T-cell (primary cell): Measurements from ENCODE around the gene B4GALNT3. TPM values are rescaled to one million over a fixed set of nuclear protein-coding genes. Genes with fewer than 3 reads are reported as not detected.

Experiments
- ATAC-seq, 4 experiments: fragments of 200-7000 bp in 3 of 4; fragments of 150-1000 bp in 1 of 4; cut with Tn5 transposase; replicated peaks in 1 of 4; 1 replicate in 3 of 4; 2 replicates in 1 of 4; pipeline ENCODE4 v1.10.0; 2021; ENCODE audit warnings: moderate library complexity in 3 of 4, mild to moderate bottlenecking in 2 of 4, moderate number of reproducible peaks in 1 of 4
- CTCF ChIA-PET, 2 donors: fragments of 300-600 bp; sonication (Branson Sonifier 250); formaldehyde crosslinking; loops; one replicate each; lab custom pipeline; 2022; ENCODE audit warnings: antibody characterized with exemption in 2 of 2; lab: Charles Lee
- POLR2A ChIA-PET, 2 donors: fragments of 300-600 bp; sonication (Branson Sonifier 250); formaldehyde crosslinking; loops; one replicate each; lab custom pipeline; 2022; ENCODE audit warnings: antibody characterized with exemption in 2 of 2; lab: Charles Lee
- DNase-seq, 35 experiments: peaks; one replicate each; pipeline versions ENCODE4 v3.0.0 to v3.0.0-alpha.2; 2013 to 2023
- H3K27ac ChIP-seq: one replicate; pipeline ENCODE4 v1.5.1; 2013; ENCODE audit warnings: low read length
- H3K27me3 ChIP-seq, 2 experiments: replicated peaks in 1 of 2; 1 replicate in 1 of 2; 2 replicates in 1 of 2; pipeline versions ENCODE4 v1.6.1 to v1.7.0; 2013; ENCODE audit warnings: low read length in 1 of 2, mixed read lengths in 1 of 2; ENCODE audit not compliant: control insufficient read depth in 2 of 2, insufficient read depth in 2 of 2; ENCODE audit errors: extremely low read depth in 1 of 2
- H3K36me3 ChIP-seq, 2 donors: 1 replicate in 1 of 2; 2 replicates in 1 of 2; pipeline versions ENCODE4 v1.6.1 to v1.7.0; 2013; ENCODE audit warnings: low read length in 1 of 2; ENCODE audit not compliant: control insufficient read depth in 2 of 2, insufficient read depth in 1 of 2; ENCODE audit errors: extremely low read depth in 1 of 2
- H3K4me1 ChIP-seq, 2 experiments: 1 replicate in 1 of 2; 2 replicates in 1 of 2; pipeline versions ENCODE4 v1.6.1 to v1.7.0; 2013; ENCODE audit warnings: low read length in 2 of 2, mixed read lengths in 1 of 2; ENCODE audit not compliant: insufficient read depth in 2 of 2, control insufficient read depth in 1 of 2; ENCODE audit errors: extremely low read depth in 1 of 2
- H3K4me3 ChIP-seq, 2 donors: 1 replicate in 1 of 2; 2 replicates in 1 of 2; pipeline versions ENCODE4 v1.5.1 to v1.7.0; 2013; ENCODE audit warnings: mild to moderate bottlenecking in 2 of 2, low read length in 1 of 2, moderate library complexity in 1 of 2; ENCODE audit not compliant: control insufficient read depth in 1 of 2; ENCODE audit errors: extremely low read depth in 1 of 2
- H3K9me3 ChIP-seq: 2 replicates; pipeline ENCODE4 v1.7.0; 2013
- H3K27ac Mint-ChIP-seq, 2 donors: one replicate each; pipeline ENCODE4 v1.8.0; 2020 to 2021; ENCODE audit warnings: mild to moderate bottlenecking in 2 of 2, mixed read lengths in 2 of 2
- H3K27me3 Mint-ChIP-seq, 2 donors: one replicate each; pipeline ENCODE4 v1.8.0; 2021 to 2022; ENCODE audit warnings: mixed read lengths in 2 of 2
- H3K36me3 Mint-ChIP-seq: one replicate; pipeline ENCODE4 v1.8.0; 2021; ENCODE audit warnings: mixed read lengths
- H3K4me1 Mint-ChIP-seq, 3 donors: one replicate each; pipeline ENCODE4 v1.8.0; 2020 to 2022; ENCODE audit warnings: mixed read lengths in 3 of 3, mild to moderate bottlenecking in 1 of 3
- H3K4me3 Mint-ChIP-seq, 3 donors: one replicate each; pipeline ENCODE4 v1.8.0; 2020 to 2022; ENCODE audit warnings: mild to moderate bottlenecking in 3 of 3, mixed read lengths in 3 of 3, moderate library complexity in 3 of 3
- H3K9me3 Mint-ChIP-seq, 3 donors: one replicate each; pipeline ENCODE4 v1.8.0; 2020 to 2022; ENCODE audit warnings: mixed read lengths in 3 of 3
- WGBS: methylation state at CpG from one replicate; pipeline ENCODE4 v1.1.5; 2013; ENCODE audit warnings: missing lambda C conversion rate; ENCODE audit not compliant: insufficient coverage; 5-methylcytosine and 5-hydroxymethylcytosine counted together
- total RNA-seq, 35 experiments: library from RNA in 6 of 35; stranded (reverse) in 6 of 35; fragments of 120-200 nt in 1 of 35; gene quantifications; one replicate each; pipeline versions ENCODE4 v1.2.1 to v1.2.4 and lab custom pipeline; 2013 to 2026

B4GALNT3 gene
- total RNA-seq, 5 donors from 2014 or later (not counting 1 experiment from before 2014, with no cell fraction given), result 0.70 to 3.8 (median 2.0) TPM

GRCh38 chr12:536751-537245, 77.1 kb downstream of the B4GALNT3 start:
- no peak overlapping the region for H3K27ac ChIP-seq
- no peak overlapping the region for H3K27ac Mint-ChIP-seq

GRCh38 chr12:537772-538171, 78.0 kb downstream of the B4GALNT3 start:
- POLR2A ChIA-PET, result interaction anchor here in 1 of 2 donors (0.7 kb wide), 1 partner anchor 149 kb away, joined by 10 read pairs; no protein-coding TSS in a partner anchor
- DNase-seq (no peak), ATAC-seq (no peak)
- Mint-ChIP-seq H3K27ac (no peak overlapping the region), H3K27me3 (peaks cover 0 to 3% of the 10 kb centered on the region in 2 donors), H3K4me1 (peaks cover 22 to 39% (median 27%) of the 10 kb centered on the region in 3 donors), H3K9me3 (peaks cover 0 to under 1% (median 0%) of the 10 kb centered on the region in 3 donors), H3K4me3 (no peak overlapping the region), H3K36me3 (no peaks in the 10 kb centered on the region)
- Histone ChIP-seq H3K36me3 (no peaks in the 10 kb centered on the region), H3K9me3 (no peaks in the 10 kb centered on the region), H3K27me3 (peaks cover 0 to 16% of the 10 kb centered on the region in 2 experiments), H3K4me1 (peaks cover 16 to 34% of the 10 kb centered on the region in 2 experiments), H3K4me3 (no peak overlapping the region), H3K27ac (no peak overlapping the region)
- WGBS, result no CpG with 5 or more reads among the region's 4 CpGs
- CTCF ChIA-PET, result interaction anchor here (1.0 to 2.4 kb wide), 6 partner anchors 9 to 88 kb away, joined by 3 to 17 read pairs (median 6); no protein-coding TSS in a partner anchor

More at GRCh38 chr12:536751-537245, 77.1 kb downstream of the B4GALNT3 start:
- peaks cover 6% of the 10 kb centered on the region for H3K36me3 Mint-ChIP-seq
- peaks cover 0 to 11% of the 10 kb centered on the region in 2 experiments for H3K27me3 ChIP-seq
- ChIA-PET POLR2A (interaction anchor here in 1 of 2 donors (0.5 kb wide), 1 partner anchor 49 kb away, joined by 3 read pairs; no protein-coding TSS in a partner anchor), CTCF (interaction anchor here in 1 of 2 donors (1.4 to 2.0 kb wide), 3 partner anchors 11 to 87 kb away, joined by 4 to 7 read pairs (median 4); no protein-coding TSS in a partner anchor)
- no peaks in the 10 kb centered on the region for H3K27me3 Mint-ChIP-seq
- ATAC-seq (no peak), DNase-seq (no peak)
- no peak overlapping the region for H3K4me3 Mint-ChIP-seq
- no peaks in the 10 kb centered on the region for H3K9me3 ChIP-seq
- no peak overlapping the region for H3K4me3 ChIP-seq
- peaks cover 6 to 10% (median 6%) of the 10 kb centered on the region in 3 donors for H3K9me3 Mint-ChIP-seq
- WGBS, result no CpG with 5 or more reads among the region's 3 CpGs
- H3K4me1 ChIP-seq, result peaks cover 16 to 34% of the 10 kb centered on the region in 2 experiments
- no peaks in the 10 kb centered on the region for H3K36me3 ChIP-seq
- peaks cover 22 to 33% (median 25%) of the 10 kb centered on the region in 3 donors for H3K4me1 Mint-ChIP-seq

DNA sequence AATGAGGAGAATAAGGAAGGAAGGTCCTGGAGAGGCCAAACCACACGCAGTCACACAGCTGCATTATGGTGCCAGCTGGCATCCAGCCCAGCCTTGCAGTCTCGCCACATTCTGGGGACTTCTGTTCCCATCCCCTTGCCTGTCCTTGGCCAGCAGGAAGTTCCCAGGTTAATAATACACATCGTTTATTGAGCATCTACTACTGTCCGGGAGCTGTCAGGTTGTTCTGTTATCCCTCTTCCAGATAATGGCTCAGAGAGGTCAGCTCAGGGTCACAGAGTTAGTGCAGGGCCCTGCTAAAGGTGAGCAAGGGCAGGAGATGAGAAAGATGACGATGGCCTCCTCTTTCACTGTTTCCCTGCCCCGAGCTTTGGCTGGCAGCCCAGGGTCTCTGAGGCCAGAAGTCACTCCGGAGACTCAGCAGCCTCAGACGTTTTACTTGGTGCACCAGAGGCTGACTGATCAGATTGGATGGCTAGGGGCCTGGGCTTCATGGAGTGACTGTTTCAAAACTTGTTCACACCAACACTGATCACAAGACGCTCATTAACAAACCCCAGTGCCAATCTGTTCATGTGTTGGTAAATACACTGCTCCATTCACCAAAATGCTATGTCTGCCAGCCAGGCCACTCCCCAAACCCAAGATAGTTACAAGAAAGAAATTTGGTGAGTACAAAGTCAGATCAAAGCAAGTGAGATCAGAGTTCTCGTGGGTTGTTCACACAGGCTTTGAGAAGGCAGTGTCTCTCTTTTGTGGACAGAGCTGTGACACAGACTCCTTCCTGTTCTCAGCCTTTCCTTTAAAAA, 79.2 kb downstream of the B4GALNT3 start:
- DNase-seq, result peak in 34 of 35 experiments; percentile 35 to 86 (median 60)
- ChIA-PET POLR2A (interaction anchor here in 1 of 2 donors (0.7 kb wide), 1 partner anchor 138 kb away, joined by 5 read pairs; no protein-coding TSS in a partner anchor), CTCF (interaction anchor here (0.5 to 2.4 kb wide), 14 partner anchors 8 to 1001 kb away, joined by 3 to 17 read pairs (median 4); partner anchors contain the start of gene B4GALNT3 (in 1 of the 2))
- 27% methylated on average over 8 of the region's 10 CpGs for WGBS
- H3K27me3 ChIP-seq, result peaks cover 0 to 20% of the 10 kb centered on the region in 2 experiments
- ATAC-seq, result peak; percentile 96 to 99 (median 98)
- H3K4me1 ChIP-seq, result peaks cover 16 to 34% of the 10 kb centered on the region in 2 experiments
- H3K4me3 ChIP-seq, result peak overlapping the region in 1 of 2 donors; percentile 10
- H3K4me1 Mint-ChIP-seq, result peaks cover 22 to 39% (median 27%) of the 10 kb centered on the region in 3 donors
- H3K27ac Mint-ChIP-seq, result peak overlapping the region; percentile 71 to 82
- H3K9me3 Mint-ChIP-seq, result no peaks in the 10 kb centered on the region
- H3K27ac ChIP-seq, result peak overlapping the region; percentile 64
- no peaks in the 10 kb centered on the region for H3K9me3 ChIP-seq
- H3K27me3 Mint-ChIP-seq, result peaks cover 3% of the 10 kb centered on the region in 2 donors
- H3K36me3 Mint-ChIP-seq, result no peaks in the 10 kb centered on the region
- H3K36me3 ChIP-seq, result no peaks in the 10 kb centered on the region
- H3K4me3 Mint-ChIP-seq, result peak overlapping the region; percentile 8 to 54 (median 50)

DNA sequence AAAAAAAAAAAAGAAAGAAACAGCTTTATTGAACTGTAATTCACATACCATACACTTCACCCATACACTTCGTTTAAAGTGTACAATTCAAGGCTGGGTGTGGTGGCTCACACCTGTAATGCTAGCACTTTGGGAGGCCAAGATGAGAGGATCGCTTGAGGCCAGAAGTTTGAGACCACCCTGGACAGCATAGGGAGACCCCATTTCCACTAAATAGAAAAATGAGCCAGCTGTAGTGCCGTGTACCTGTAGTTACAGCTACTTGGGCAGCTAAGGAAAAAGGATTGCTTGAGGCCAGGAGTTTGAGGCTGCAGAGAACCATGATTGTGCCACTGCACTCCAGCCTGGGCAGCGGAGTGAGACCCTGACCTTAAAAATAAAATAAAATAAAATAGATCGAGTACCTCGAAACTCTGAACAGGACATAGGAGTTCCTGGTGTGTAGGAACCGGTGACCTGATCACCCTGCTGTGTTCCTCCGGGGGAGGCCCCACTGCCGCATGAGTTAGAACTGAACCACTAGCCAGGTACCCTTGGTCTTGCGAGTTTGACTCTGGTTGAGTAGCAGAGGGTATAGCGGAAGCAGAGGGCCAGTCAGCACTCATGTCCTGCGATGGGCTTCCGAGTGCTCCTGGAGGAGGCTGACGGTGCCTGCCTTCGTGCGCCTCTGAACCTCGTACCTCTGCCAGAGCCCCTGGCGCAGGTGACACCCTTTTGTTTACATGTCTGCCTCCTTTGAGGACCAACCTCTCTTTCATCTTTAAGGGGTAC, 80.0 kb downstream of the B4GALNT3 start:
- Mint-ChIP-seq H3K4me3 (peak overlapping the region in 2 of 3 donors; percentile 8 to 54), H3K36me3 (no peaks in the 10 kb centered on the region)
- POLR2A ChIA-PET, result interaction anchor here in 1 of 2 donors (0.7 kb wide), 1 partner anchor 139 kb away, joined by 5 read pairs; no protein-coding TSS in a partner anchor

DNA sequence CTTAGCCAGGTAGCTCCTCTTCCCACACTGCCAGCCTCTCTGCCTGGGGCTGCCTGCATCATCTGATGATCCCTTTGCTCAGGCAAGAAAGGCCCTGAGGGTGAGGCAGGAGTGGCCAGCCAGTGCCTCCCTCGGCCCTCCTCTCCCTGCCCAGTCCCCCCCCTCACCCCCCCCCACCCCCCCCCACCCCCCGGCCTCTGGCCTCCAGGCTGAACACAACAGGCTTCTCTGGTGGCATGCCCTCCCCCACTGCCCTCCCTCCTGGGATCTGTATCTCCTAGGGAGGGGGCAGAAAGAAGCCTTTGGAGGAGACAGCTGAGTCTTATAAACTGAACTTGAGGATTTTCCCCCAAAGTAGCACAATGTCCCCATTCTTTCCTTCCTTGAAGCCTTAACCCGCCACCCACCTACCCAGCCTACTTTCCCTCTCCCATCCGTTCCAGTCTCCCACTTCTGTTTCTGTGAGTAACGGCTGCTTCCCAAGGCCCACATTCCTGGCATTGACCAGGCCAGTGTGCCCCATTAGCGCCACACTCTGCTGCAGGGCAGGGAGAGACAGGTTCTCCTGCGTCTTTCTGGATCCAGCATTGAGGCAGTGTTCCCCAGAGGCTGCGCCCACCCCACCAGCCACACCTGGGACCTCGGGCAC, 82.1 kb downstream of the B4GALNT3 start:
- Histone ChIP-seq H3K36me3 (no peaks in the 10 kb centered on the region), H3K27me3 (peaks cover 0 to 41% of the 10 kb centered on the region in 2 experiments), H3K9me3 (no peaks in the 10 kb centered on the region), H3K27ac (no peak overlapping the region), H3K4me1 (peaks cover 16 to 41% of the 10 kb centered on the region in 2 experiments), H3K4me3 (no peak overlapping the region)
- H3K36me3 Mint-ChIP-seq, result no peaks in the 10 kb centered on the region
- CTCF ChIA-PET, result interaction anchor here in 1 of 2 donors (0.5 kb wide), 1 partner anchor 97 kb away, joined by 6 read pairs; no protein-coding TSS in a partner anchor
- WGBS, result 94% methylated on average over 7 of the region's 9 CpGs
- H3K4me1 Mint-ChIP-seq, result peaks cover 27 to 50% (median 35%) of the 10 kb centered on the region in 3 donors
- no peak for DNase-seq
- POLR2A ChIA-PET, result no interaction called here
- H3K9me3 Mint-ChIP-seq, result no peaks in the 10 kb centered on the region
- H3K27me3 Mint-ChIP-seq, result peaks cover 18 to 19% of the 10 kb centered on the region in 2 donors
- no peak overlapping the region for H3K27ac Mint-ChIP-seq
- no peak for ATAC-seq
- no peak overlapping the region for H3K4me3 Mint-ChIP-seq

More for the DNA sequence above, 80.0 kb downstream of the B4GALNT3 start:
- DNase-seq (peak in 1 of 35 experiments; percentile 29), ATAC-seq (no peak)
- Mint-ChIP-seq H3K9me3 (no peaks in the 10 kb centered on the region), H3K27ac (peak overlapping the region; percentile 36 to 82), H3K4me1 (peaks cover 24 to 39% (median 30%) of the 10 kb centered on the region in 3 donors), H3K27me3 (peaks cover 9 to 10% of the 10 kb centered on the region in 2 donors)
- Histone ChIP-seq H3K27ac (peak overlapping the region; percentile 64), H3K4me1 (peaks cover 16 to 34% of the 10 kb centered on the region in 2 experiments), H3K4me3 (no peak overlapping the region), H3K27me3 (peaks cover 0 to 28% of the 10 kb centered on the region in 2 experiments), H3K36me3 (no peaks in the 10 kb centered on the region), H3K9me3 (no peaks in the 10 kb centered on the region)
- CTCF ChIA-PET, result interaction anchor here (0.5 to 2.4 kb wide), 10 partner anchors 10 to 1001 kb away, joined by 3 to 17 read pairs (median 4); partner anchors contain the start of gene B4GALNT3 (in 1 of the 2)
- 96% methylated on average over 11 of the region's 18 CpGs for WGBS
